Kidney (tissue), 14 donors: ENCODE data around the gene NUDCD3. TPM values are rescaled to one million over a fixed set of nuclear protein-coding genes. Genes with fewer than 3 reads are reported as not detected.

Experiments
- DNase-seq, 5 donors: peaks; one replicate each; pipeline ENCODE4 v3.0.0-alpha.2; 2013 to 2020
- FAIRE-seq: peaks from 2 replicates; lab custom pipeline; 2012; peaks lifted over from hg19 to GRCh38; lab: Jason Lieb, UNC
- H3K27ac ChIP-seq, 2 donors: one replicate each; pipeline ENCODE4 v1.7.0; 2013; ENCODE audit warnings: low read depth in 2 of 2, low read length in 2 of 2, inconsistent platforms in 1 of 2
- H3K27me3 ChIP-seq: one replicate; pipeline ENCODE4 v1.7.1; 2013; ENCODE audit warnings: low read length, inconsistent platforms; ENCODE audit not compliant: control insufficient read depth, insufficient read depth
- H3K36me3 ChIP-seq, 3 donors: one replicate each; pipeline versions ENCODE4 v1.7.0 to v1.7.1; 2013; ENCODE audit warnings: low read length in 3 of 3, control low read depth in 1 of 3, inconsistent platforms in 1 of 3; ENCODE audit not compliant: insufficient read depth in 3 of 3, control insufficient read depth in 2 of 3
- H3K4me1 ChIP-seq, 3 donors: one replicate each; pipeline versions ENCODE4 v1.7.0 to v1.7.1; 2013; ENCODE audit warnings: low read length in 3 of 3, inconsistent platforms in 1 of 3, low read depth in 1 of 3; ENCODE audit not compliant: control insufficient read depth in 2 of 3, insufficient read depth in 2 of 3
- H3K4me3 ChIP-seq, 3 donors: one replicate each; pipeline versions ENCODE4 v1.7.0 to v1.8.1; 2013; ENCODE audit warnings: low read length in 3 of 3, control low read depth in 1 of 3, inconsistent platforms in 1 of 3
- H3K9ac ChIP-seq, 3 donors: one replicate each; pipeline versions ENCODE4 v1.7.0 to v1.7.1; 2013; ENCODE audit warnings: low read length in 3 of 3, control low read depth in 1 of 3, inconsistent platforms in 1 of 3
- H3K9me3 ChIP-seq, 3 donors: one replicate each; pipeline versions ENCODE4 v1.7.0 to v1.7.1; 2013; ENCODE audit warnings: low read length in 3 of 3, control low read depth in 1 of 3, inconsistent platforms in 1 of 3; ENCODE audit not compliant: control insufficient read depth in 2 of 3, insufficient read depth in 1 of 3
- CTCF ChIP-seq: IDR thresholded peaks from 3 replicates; pipeline ENCODE4 v1.5.1; 2012; ENCODE audit warnings: mild to moderate bottlenecking, moderate library complexity, borderline replicate concordance; ENCODE audit not compliant: insufficient read depth; ENCODE audit errors: extremely low read depth
- intact Hi-C: fragments of 100-400 bp; cut with DNase I; formaldehyde crosslinking; loops from one replicate; pipeline ENCODE4 v1.11.1; 2022
- polyA plus RNA-seq: library from polyadenylated mRNA; stranded (reverse); fragments of 350-450 nt; fragmentation: Illumina TruSeq; extraction: RNeasy Lipid Tissue Mini Kit (QIAGEN cat#74804); gene quantifications from one replicate; pipeline ENCODE4 v1.2.3, GENCODE V29; 2014; ENCODE audit warnings: low read depth, low replicate concordance; ENCODE audit not compliant: insufficient read depth
- total RNA-seq: library from RNA; stranded (reverse); fragmentation: NEBNext Ultra II Directional; extraction: Animal tissue kit (Norgen Biotek cat#: 25700); gene quantifications from one replicate; pipeline ENCODE4 v1.2.1, GENCODE V29; 2021
- donor health status: control.
- donor health status: control.
- donor health status: control.
- donor health status: control.
- donor health status: control.
- donor health status: DM: yes; HTN: yes; CAD: no.
- donor health status: Normal renal cell carcinoma (clear cell type).

The NUDCD3 gene
- total and polyA plus RNA-seq, 2 donors from 2014 or later, result 37.9 to 97.7 TPM

- no peak for TF ChIP-seq CTCF
- intact Hi-C loops, result no loop called here
Observed at GRCh38 chr7:44534087-44534486, 43.6 kb upstream of the NUDCD3 start.

DNA sequence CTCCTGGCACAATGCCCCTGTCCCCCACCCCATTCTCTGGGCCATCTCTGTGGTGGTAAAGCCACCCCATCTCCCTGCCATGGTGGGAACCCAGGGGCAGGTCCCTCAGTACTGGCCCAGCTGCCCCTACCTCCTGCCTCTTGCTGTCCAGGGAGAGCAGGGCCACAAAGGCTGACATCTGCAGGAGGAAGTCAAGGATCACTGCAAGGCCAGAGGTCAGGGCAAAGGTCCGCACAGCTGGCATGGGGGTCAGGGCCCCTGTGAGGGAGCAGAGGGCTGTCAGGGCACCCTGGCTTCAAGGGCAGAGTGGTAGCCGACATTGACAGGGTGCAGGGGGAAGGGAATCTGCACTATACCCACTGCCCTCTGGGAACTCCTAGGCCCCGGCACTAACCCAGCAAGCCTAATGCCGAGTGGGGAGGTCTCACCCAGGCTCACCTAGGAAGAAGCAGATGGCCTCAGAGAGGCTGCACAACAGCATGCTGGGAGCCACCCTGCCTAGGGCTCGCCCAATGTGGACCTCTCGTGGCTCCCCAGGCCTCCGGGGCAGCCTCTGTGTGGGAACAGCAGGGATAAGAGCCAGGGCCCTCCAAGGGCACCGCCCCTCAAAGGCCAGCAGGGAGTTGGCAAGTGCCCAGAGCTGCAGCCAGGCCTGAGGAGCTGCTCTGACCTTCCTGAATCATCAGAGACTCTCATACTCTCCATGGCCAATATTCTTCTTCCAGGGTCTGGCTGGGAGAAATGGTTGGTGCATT is 43.0 kb upstream of the NUDCD3 start:
- H3K9me3 ChIP-seq, result no peaks in the 10 kb centered on the region
- no peak for FAIRE-seq
- H3K4me1 ChIP-seq, result no peaks in the 10 kb centered on the region
- no peak overlapping the region for H3K27ac ChIP-seq
- H3K4me3 ChIP-seq, result no peak overlapping the region
- DNase-seq, result no peak
- H3K36me3 ChIP-seq, result no peaks in the 10 kb centered on the region
- no peaks in the 10 kb centered on the region for H3K27me3 ChIP-seq
- intact Hi-C loops, result no loop called here
- H3K9ac ChIP-seq, result no peak overlapping the region
- no peak for TF ChIP-seq CTCF

More at GRCh38 chr7:44534087-44534486, 43.6 kb upstream of the NUDCD3 start:
- H3K27me3 ChIP-seq, result no peaks in the 10 kb centered on the region
- no peak overlapping the region for H3K9ac ChIP-seq
- H3K9me3 ChIP-seq, result no peaks in the 10 kb centered on the region
- H3K27ac ChIP-seq, result no peak overlapping the region
- FAIRE-seq, result no peak
- no peak for DNase-seq
- H3K36me3 ChIP-seq, result no peaks in the 10 kb centered on the region
- no peak overlapping the region for H3K4me3 ChIP-seq
- no peaks in the 10 kb centered on the region for H3K4me1 ChIP-seq

DNA sequence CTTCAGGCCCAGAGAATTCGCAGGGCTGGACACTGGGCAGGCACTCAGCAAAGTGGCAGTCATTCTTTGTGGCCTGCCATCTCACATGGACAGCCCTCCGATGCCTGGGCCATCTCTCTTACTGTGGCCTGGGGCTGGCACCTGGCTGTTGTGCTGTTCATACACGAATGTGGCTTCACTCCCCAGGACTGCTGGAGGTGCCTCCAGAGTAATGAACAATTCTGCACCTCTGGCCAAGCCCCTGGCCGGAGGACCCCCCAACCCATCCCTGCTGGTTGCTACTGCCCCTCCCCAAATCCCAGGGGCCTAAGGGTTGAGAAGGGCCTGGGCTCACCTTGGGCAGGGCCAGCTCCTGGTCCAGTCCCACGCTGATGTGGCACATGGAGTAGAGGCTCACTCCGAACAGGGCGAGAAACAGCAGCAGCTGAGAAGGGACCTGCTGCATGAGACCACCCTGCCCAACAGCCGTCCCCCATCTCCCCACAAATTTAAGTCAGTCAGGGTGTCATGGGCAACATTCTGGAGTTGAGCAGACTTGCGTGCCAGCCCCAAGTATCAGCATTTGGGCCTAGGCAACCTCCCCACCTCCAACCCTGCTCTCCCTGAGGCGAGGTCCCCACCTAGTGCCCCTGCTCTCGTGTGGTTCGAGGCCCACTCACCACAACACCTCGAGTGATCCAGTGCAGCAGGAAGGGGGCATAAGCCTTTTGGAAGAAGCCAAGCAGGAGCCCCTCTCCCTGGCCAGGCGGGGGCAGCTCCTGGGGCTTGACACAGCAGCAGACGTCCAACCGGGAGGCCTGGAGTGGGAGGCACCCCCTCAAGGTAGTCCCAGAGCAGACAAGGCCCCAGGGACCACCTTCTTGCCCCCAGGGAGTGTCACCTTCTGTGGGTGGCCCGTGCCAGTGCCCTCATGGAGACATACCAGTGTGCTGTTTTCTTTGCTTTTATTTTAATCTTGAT is 41.2 kb upstream of the NUDCD3 start:
- Histone ChIP-seq H3K27ac (no peak overlapping the region), H3K27me3 (no peaks in the 10 kb centered on the region), H3K36me3 (no peaks in the 10 kb centered on the region), H3K4me1 (no peaks in the 10 kb centered on the region), H3K9ac (no peak overlapping the region), H3K9me3 (no peaks in the 10 kb centered on the region), H3K4me3 (no peak overlapping the region)
- no peak for TF ChIP-seq CTCF
- intact Hi-C loops, result no loop called here
- no peak for FAIRE-seq
- no peak for DNase-seq
